ENCODE results near the gene PLCH1. TPM values are rescaled to one million over a fixed set of nuclear protein-coding genes. Genes with fewer than 3 reads are reported as not detected.

The PLCH1 gene
- total and polyA plus RNA-seq, 2 of the 13 experiments (the other 11 are each of a cell fraction or from before 2014, with no cell fraction given), result 2.0 to 3.0 TPM

DNA sequence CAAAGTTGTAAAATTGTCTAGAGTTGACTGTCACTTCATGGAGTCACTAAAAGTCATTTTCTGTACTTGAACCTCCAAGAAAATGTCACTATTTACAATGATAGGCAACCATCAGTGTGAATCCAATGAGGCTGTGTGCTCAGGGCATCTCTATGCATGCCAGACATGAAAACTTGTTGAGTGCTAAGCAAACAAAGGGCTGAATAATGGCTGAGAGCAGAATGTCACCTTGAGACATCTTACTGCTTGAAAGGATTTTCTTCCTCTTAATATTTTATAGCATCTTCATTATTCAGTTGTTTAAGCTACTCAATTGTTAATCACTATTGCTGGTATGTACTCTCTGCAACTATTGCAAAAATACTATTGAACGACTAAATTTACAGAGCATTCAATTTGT, 184.7 kb downstream of the PLCH1 start:
- intact Hi-C loops (cut with micrococcal nuclease; ENCODE audit: unreplicated experiment), result no loop called here
- Histone ChIP-seq H3K4me2 (ENCODE audit: low read depth, low read length) (no peak overlapping the region), H3K27ac (ENCODE audit: extremely low read length, insufficient read depth, low read length) (no peak overlapping the region), H3K9ac (ENCODE audit: insufficient read depth, low read depth, low read length) (no peak overlapping the region), H4K20me1 (ENCODE audit: insufficient read depth, low read length) (no peaks in the 10 kb centered on the region), H2AFZ (ENCODE audit: low read length) (no peak overlapping the region), H3K36me3 (replicated peaks in 1 of 2; ENCODE audit: control insufficient read depth in 1 of 2, insufficient read depth in 2 of 2, low read length in 2 of 2) (no peaks in the 10 kb centered on the region), H3K4me1 (ENCODE audit: insufficient read depth, low read length) (peaks cover 15% of the 10 kb centered on the region), H3K79me2 (ENCODE audit: insufficient read depth, low read length) (no peaks in the 10 kb centered on the region), H3K4me3 (replicated peaks in 1 of 3; ENCODE audit: insufficient read depth in 1 of 3, low read depth in 2 of 3, low read length in 3 of 3) (no peak overlapping the region), H3K27me3 (ENCODE audit: control insufficient read depth in 1 of 2, insufficient read depth in 2 of 2, low read length in 2 of 2) (no peaks in the 10 kb centered on the region), H3K9me3 (ENCODE audit: low read length) (no peaks in the 10 kb centered on the region)
- FAIRE-seq (no peak), ATAC-seq (no peak), DNase-seq (ENCODE audit: low spot score) (no peak)
- CTCF ChIA-PET (ENCODE audit: low intra/inter-chr PET ratio, low total read pairs), result no interaction called here
- POLR2A ChIA-PET, result no interaction called here
- no peak for TF ChIP-seq ZNF282 (IDR thresholded peaks at IDR 0.05; ENCODE audit: partially characterized antibody)
- in situ Hi-C loops (cut with HindIII; ENCODE audit: extremely low pct_ligation_motif_present, low pct_unique_long_range_greater_than_20kb), result no loop called here
- WGBS (ENCODE audit: low lambda C conversion rate), result 46% methylated on average over 1 of the region's 1 CpG
- BruUV-seq (replicated peaks), result no TSS peak

DNA sequence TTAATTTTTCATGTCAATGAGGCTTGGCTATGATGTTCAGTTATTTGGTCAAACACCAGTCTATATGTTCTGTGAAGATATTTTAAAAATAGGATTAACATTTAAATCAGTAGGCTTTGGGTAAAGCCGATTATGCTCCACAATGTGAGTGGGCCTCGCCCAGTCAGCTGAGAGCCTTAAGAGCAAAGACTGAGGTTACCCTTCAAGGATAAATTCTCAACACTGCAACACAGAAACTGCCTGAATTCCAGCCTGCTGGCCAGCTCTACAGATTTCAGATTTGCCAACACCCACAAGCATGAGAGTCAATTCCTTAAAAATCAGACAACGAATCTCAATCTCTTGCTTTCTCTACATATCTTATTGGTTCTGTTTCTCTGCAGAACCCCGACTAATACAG, 188.3 kb downstream of the PLCH1 start:
- H3K9me3 ChIP-seq (ENCODE audit: low read length), result no peaks in the 10 kb centered on the region
- ATAC-seq (no peak), FAIRE-seq (no peak), DNase-seq (ENCODE audit: low spot score) (no peak)
- peaks cover 30% of the 10 kb centered on the region for H3K4me1 ChIP-seq (ENCODE audit: insufficient read depth, low read length)
- intact Hi-C loops (cut with micrococcal nuclease; ENCODE audit: unreplicated experiment), result no loop called here
- H3K9ac ChIP-seq (ENCODE audit: insufficient read depth, low read depth, low read length), result no peak overlapping the region
- H3K27me3 ChIP-seq (ENCODE audit: control insufficient read depth in 1 of 2, insufficient read depth in 2 of 2, low read length in 2 of 2), result no peaks in the 10 kb centered on the region
- POLR2A ChIA-PET, result no interaction called here
- in situ Hi-C loops (cut with HindIII; ENCODE audit: extremely low pct_ligation_motif_present, low pct_unique_long_range_greater_than_20kb), result no loop called here
- no peak overlapping the region for H2AFZ ChIP-seq (ENCODE audit: low read length)
- H3K27ac ChIP-seq (ENCODE audit: extremely low read length, insufficient read depth, low read length), result no peak overlapping the region
- no peaks in the 10 kb centered on the region for H3K36me3 ChIP-seq (replicated peaks in 1 of 2; ENCODE audit: control insufficient read depth in 1 of 2, insufficient read depth in 2 of 2, low read length in 2 of 2)
- WGBS (ENCODE audit: low lambda C conversion rate), result 92% methylated on average over 4 of the region's 4 CpGs
- CTCF ChIA-PET (ENCODE audit: low intra/inter-chr PET ratio, low total read pairs), result no interaction called here
- BruUV-seq (replicated peaks), result no TSS peak
- H3K4me3 ChIP-seq (replicated peaks in 1 of 3; ENCODE audit: insufficient read depth in 1 of 3, low read depth in 2 of 3, low read length in 3 of 3), result no peak overlapping the region
- TF ChIP-seq ZNF556 (CRISPR knock-in tag; IDR thresholded peaks at IDR 0.05; ENCODE audit: borderline replicate concordance), result no peak
- TF ChIP-seq, protein P1, sequence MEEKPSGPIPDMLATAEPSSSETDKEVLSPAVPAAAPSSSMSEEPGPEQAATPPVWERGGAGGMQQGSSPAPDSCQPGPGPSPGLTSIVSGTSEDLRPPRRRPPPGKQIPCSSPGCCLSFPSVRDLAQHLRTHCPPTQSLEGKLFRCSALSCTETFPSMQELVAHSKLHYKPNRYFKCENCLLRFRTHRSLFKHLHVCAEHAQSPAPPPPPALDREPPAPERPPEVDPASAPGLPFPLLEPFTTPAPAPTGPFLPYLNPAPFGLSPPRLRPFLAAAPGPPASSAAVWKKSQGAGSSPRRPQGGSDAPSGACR (CRISPR knock-in tag; IDR thresholded peaks at IDR 0.05), result no peak
- no peak for TF ChIP-seq ZNF367 (CRISPR knock-in tag; IDR thresholded peaks at IDR 0.05; ENCODE audit: borderline replicate concordance)
- TF ChIP-seq ARID2 (CRISPR knock-in tag; IDR thresholded peaks at IDR 0.05; ENCODE audit: borderline replicate concordance), result no peak
- no peak for TF ChIP-seq ZNF674 (CRISPR knock-in tag; IDR thresholded peaks at IDR 0.05; ENCODE audit: low read depth)
- no peaks in the 10 kb centered on the region for H4K20me1 ChIP-seq (ENCODE audit: insufficient read depth, low read length)
- no peak overlapping the region for H3K4me2 ChIP-seq (ENCODE audit: low read depth, low read length)
- no peaks in the 10 kb centered on the region for H3K79me2 ChIP-seq (ENCODE audit: insufficient read depth, low read length)

Data from HepG2 (cell line).